ENCODE results near the gene ZNF740.
"Not testable (repeated sequence)": the region's sequence is repeated elsewhere in the genome, so short reads cannot be mapped to it uniquely, and the experiment has no call there.

ZNF740 gene

GRCh38 chr12:53195516-53196420, 15.2 kb downstream of the ZNF740 start:
- no peak for DNase-seq

- no peak for DNase-seq
Observed at GRCh38 chr12:53196486-53196885, 16.0 kb downstream of the ZNF740 start.

GRCh38 chr12:53197011-53197640, 16.6 kb downstream of the ZNF740 start:
- DNase-seq: no peak

GRCh38 chr12:53198486-53199110, 18.1 kb downstream of the ZNF740 start:
- DNase-seq: no peak

DNA sequence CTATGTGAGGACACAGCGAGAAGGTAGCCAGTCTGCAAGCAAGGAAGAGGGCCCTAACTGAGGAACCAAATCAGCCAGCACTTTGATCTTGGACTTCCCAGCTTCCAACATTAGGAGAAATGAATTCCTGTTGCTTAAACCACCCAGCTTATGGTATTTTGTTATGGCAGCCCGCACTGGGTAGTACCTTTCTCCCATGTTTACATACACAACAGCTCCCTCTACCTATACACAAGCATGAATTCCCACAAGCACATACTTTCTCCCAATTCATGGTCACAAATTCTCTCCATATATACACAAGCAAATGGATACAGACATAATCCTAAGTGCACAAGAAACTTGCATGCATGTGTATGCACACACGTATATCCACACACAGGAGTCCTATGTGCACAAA, 19.2 kb downstream of the ZNF740 start:
- DNase-seq: no peak

DNA sequence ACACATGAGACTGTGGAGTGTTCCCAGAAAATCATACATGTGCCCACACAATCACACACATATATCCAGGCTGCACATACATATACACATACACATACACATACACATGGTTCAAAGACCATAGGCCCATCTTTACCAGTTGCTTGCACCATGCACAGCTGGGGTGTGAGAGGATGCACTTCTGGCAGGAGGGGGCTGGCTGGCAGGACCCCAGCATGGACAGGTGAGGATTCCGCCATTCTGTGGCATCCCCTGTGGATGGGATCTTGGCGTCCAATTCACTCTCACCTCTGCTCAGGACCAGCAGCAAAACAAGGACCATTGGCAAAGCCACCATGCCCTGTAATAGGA, 19.6 kb downstream of the ZNF740 start:
- DNase-seq: no peak

DNA sequence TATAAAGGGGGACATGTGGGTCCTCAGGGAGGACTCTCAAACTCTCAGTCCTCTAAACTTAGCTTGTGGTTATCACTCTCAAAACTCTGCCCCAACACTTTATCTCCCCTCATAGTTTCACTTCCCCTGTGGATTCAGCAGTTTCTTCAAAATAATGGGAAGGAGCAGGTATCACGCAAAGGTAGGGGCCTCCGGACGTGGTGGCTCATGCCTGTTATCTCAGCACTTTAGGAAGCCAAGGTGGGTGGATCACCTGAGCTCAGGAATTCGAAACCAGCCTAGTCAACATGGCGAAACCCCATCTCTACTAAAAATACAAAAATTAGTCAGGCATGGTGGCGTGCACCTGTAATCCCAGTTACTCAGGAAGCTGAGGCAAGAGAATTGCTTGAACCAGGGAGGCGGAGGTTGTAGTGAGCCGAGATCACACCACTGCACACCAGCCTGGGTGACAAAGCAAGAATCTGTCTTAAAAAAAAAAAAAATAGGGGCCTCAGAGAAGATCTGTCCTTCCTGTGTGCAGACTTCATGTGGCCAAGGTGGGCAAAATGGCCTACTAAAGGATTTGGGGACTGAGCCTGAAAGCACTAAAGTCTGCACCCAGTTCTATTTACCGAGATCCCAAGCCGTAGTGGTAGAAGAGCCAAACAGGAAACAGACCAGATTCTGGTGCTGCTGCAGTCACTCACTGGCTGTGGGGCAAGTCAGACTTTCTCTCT, 20.1 kb downstream of the ZNF740 start:
- no peak for DNase-seq

DNA sequence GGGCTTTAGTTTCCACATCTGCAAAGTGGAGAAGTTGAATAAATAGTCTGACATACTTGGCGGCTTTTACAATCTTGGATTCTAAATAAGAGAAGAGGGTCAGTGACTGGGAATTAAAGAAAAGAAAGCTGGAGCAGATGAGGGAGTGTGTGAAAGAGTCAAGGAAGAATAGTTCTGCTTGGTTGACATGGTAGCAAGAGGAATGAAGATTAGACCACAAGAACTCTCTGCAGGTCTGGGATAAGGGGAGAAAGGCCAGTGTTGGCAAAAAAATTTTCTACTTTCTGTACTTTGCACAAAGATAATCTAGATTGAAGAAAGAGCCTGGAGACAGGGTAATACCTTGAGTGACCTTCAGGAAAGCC, 20.6 kb downstream of the ZNF740 start:
- no peak for DNase-seq

DNA sequence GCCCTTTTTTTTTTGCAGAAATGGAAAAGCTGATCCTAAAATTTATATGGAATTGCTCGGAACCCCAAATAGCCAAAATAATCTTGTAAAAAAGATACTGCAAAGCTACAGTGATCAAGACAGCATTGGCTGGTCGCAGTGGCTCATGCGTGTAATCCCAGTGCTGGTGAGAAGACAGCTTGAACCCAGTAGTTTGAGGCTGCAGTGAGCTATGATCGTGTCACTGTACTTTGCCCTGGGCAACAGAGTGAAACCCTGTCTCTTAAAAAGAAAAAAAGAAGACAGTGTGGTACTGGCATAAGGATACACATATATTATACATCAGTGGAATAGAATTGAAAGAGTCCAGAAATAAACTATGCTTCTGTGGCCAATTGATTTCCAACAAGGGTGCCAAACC, 21.1 kb downstream of the ZNF740 start:
- no peak for DNase-seq

DNA sequence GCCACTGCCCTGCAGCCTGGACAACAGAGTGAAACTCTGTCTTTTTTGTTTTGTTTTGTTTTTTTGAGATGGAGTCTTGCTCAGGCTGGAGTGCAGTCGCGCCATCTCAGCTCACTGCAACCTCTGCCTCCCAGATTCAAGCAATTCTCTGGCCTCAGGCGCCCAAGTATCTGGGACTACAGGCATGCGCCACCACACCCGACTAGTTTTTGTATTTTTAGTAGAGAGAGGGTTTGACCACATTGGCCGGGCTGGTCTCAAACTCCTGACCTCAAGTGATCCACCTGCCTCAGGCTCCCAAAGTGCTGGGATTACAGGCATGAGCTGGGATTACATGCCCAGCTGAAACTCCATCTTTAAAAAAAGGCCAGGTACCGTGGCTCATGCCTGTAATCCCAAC, 21.8 kb downstream of the ZNF740 start:
- not testable (repeated sequence) for DNase-seq

- DNase-seq: no peak
Observed at GRCh38 chr12:53204351-53204750, 23.8 kb downstream of the ZNF740 start.

DNA sequence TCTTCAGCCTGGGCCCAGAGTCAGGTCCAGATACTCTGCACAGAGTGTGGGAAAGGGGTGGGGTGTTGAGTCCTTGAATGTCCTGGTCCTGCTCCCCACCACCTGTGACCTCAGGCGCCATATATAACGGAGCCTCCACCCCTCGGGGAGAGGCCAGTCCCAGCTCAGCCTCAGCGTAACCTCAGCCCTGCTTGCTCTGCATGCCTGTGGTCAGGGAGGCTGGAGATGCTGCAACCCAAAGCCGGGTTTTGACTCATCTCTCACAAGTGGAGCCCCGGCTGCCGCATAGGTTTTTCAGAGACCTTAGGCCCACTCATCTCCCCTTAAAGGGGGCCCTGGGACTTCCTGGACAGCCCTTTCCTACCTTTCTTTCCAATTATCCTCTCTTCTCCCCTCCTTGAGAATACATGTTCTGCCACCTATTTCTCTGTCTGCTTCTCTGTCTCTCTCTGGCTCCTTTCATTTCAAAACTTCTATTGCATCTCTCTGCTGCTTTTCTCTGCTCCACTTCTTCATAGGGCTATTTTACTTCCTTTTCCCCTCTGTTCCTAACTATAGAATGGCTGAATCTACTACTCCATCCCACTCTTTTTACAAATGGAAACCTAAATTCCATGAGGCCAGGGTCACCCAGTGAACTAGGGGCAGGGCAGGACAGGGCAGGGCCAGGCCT, 25.4 kb downstream of the ZNF740 start:
- DNase-seq: no peak

DNA sequence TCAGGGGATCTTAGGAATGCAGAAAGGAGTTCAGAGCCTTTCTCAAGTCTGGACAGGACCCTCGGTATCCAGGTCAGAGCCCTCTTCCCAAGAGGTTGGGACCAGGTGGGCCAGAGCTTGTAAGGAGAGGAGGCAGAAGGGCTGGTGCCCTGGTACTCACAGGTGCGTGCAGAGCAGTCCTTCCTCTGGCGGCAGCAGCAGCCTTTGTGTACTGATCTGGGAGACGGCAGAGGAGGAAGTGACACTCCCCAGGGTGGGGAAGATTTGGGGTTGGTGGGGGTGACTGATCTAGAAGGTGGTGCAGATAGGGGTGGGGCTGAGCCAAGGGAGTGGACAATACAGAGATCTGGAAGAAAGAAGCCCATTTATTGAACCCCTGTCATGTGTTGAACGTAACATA, 26.5 kb downstream of the ZNF740 start, which contains the start of gene ITGB7:
Gene ITGB7, minus strand, starts transcription at position 210 of the 400 bp plus-strand sequence. CDS start 6,808 bp downstream, outside the sequence.
- DNase-seq: no peak

DNA sequence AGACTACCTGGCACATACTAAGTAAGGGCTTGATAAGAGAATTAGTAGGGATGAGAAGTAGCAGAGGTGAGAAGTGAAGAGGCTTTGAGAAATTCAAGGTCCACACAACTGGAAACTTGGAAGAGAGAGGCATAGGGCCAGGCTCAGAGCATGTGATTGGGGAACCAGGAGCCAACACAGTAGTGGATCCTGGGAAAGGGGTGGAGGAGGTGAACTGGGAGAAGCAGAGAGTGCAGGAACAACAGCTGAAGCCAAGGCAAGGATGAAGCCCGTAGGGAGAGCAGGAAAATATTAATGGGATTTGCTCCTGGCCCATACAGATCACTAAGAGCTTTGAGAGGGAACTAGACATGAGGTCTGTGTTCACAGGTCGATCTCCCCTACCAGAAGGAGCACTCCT, 27.9 kb downstream of the ZNF740 start:
- no peak for DNase-seq

DNA sequence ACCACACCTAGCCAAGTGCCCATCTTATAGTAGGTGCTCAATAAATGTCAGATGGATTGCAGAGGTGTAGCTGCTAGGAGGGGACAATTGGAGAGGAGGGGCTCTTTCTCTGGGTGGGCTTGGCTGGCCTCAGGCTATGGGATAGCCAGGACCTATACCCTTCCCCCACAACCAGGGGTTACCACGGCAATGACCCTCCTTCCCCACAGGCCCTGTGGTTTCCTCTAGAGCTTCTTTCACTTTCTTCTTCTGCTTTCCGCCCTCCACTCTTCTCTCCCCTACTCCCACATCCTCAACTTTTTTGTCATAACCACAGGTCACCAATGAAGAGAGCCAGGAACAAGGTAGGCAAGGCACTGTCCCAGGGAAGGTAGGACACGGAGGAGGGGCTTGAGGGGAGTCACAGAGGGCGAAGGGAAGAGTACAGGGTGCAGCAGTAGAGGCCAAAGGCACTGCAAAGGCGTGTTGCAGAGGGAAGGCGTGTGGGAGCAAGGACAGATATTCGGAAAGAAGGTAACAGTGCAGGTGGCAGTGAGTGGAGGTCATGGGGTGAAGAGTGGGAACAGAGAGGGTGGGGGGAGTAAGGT, 28.4 kb downstream of the ZNF740 start:
- DNase-seq: no peak

GRCh38 chr12:53210843-53211242, 30.3 kb downstream of the ZNF740 start:
- DNase-seq: no peak

DNA sequence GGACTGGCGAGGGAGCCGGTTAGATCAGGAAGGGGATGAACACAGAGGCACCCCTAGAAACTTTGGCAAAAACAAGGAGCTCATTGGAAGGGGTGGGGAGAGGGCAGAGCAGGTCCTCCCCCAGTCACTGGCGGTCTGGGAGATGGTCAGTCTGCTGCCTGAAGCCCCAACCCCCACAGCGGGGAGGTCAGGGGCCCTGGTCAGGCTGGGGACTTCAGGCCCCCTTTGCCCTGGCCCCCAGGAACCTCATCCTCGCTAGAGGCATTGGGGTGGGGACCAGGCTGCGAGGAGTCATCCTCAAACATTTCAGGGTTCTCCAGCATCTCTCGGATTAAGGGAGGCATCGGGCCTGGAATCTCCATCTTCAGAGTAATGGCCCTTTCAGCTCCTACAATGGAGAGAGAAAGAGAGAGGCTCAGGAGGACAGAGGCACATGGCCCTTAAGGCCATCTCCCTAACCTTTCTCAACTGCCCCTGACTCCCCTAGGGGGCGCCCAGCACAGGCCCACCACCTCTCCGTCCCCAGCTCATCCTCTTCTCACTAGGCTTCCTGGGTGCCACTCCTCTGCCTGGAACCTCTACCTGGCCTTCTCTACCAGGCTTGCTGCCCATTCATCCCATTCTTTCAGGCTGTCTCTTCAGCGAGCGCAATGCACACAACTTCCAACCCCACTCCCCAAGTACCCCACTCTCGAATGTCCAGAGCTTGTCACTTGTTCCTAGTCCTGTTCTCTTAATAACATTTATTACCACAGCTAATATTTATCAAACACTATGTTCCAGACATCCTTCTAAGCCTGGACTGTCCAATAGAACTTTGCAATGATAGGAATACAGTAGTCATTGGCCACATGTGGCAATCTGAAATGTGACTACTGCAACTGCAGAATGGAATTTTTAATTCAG, 31.2 kb downstream of the ZNF740 start:
- DNase-seq: no peak

- no peak for DNase-seq
Observed at GRCh38 chr12:53212931-53213330, 32.4 kb downstream of the ZNF740 start.

DNA sequence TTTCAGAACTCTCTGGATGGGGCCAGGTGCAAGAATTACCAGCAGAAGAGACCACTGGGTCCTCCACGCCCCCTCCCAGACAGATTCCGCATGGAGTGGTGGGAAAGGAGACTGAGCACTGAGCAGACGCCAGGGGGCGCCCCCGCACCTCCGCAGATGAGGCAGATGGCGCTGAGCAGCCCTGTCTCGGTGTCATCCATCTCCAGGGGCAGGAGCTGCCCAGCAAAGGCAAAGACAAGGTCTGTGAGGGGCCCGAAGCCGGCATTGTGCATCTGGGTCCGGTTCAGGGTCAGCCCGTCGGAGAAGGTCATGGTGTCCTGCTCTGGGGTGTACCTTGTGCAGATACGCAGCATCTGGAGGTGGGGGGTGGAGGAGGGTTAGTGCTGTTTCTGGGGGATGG, 32.8 kb downstream of the ZNF740 start:
- DNase-seq: peak; percentile 22 to 68

GRCh38 chr12:53214221-53214620, 33.7 kb downstream of the ZNF740 start:
- no peak for DNase-seq

Data from SW 1271 (cell line).